ENCODE results near the gene BANF2. TPM values are rescaled to one million over a fixed set of nuclear protein-coding genes. Genes with fewer than 3 reads are reported as not detected.

BANF2 gene
- total and polyA plus RNA-seq, 4 donors, result not detected

- H3K4me3 ChIP-seq (ENCODE audit: low read depth, low read length), result no peak overlapping the region
- WGBS (ENCODE audit: insufficient coverage), result no CpG with 5 or more reads among the region's 3 CpGs
- H3K27ac ChIP-seq (ENCODE audit: low read depth, low read length), result no peak overlapping the region
- no peaks in the 10 kb centered on the region for H3K36me3 ChIP-seq (ENCODE audit: control insufficient read depth, insufficient read depth, low read length)
- no peak for DNase-seq (ENCODE audit: low read depth in 4 of 6, low spot score in 6 of 6)
- H3K27me3 ChIP-seq (ENCODE audit: control insufficient read depth, insufficient read depth, low read length), result no peaks in the 10 kb centered on the region
- H3K9me3 ChIP-seq (ENCODE audit: control insufficient read depth, insufficient read depth, low read length), result peaks cover 1% of the 10 kb centered on the region
- H3K4me1 ChIP-seq (ENCODE audit: control insufficient read depth, insufficient read depth, low read length), result peaks cover 3% of the 10 kb centered on the region
Observed at GRCh38 chr20:17738154-17738553, 38.4 kb downstream of the BANF2 start.

GRCh38 chr20:17741220-17741619 lies 41.5 kb downstream of the BANF2 start:
- WGBS (ENCODE audit: insufficient coverage), result 96% methylated on average over 5 of the region's 5 CpGs
- Histone ChIP-seq H3K36me3 (ENCODE audit: control insufficient read depth, insufficient read depth, low read length) (no peaks in the 10 kb centered on the region), H3K9me3 (ENCODE audit: control insufficient read depth, insufficient read depth, low read length) (peaks cover 1% of the 10 kb centered on the region), H3K4me3 (ENCODE audit: low read depth, low read length) (no peak overlapping the region), H3K27ac (ENCODE audit: low read depth, low read length) (no peak overlapping the region), H3K4me1 (ENCODE audit: control insufficient read depth, insufficient read depth, low read length) (no peaks in the 10 kb centered on the region), H3K27me3 (ENCODE audit: control insufficient read depth, insufficient read depth, low read length) (no peaks in the 10 kb centered on the region)
- DNase-seq (ENCODE audit: low read depth in 4 of 6, low spot score in 6 of 6), result no peak

GRCh38 chr20:17742731-17743130 lies 43.0 kb downstream of the BANF2 start:
- 63% methylated on average over 4 of the region's 4 CpGs for WGBS (ENCODE audit: insufficient coverage)
- H3K36me3 ChIP-seq (ENCODE audit: control insufficient read depth, insufficient read depth, low read length), result no peaks in the 10 kb centered on the region
- no peaks in the 10 kb centered on the region for H3K27me3 ChIP-seq (ENCODE audit: control insufficient read depth, insufficient read depth, low read length)
- H3K4me1 ChIP-seq (ENCODE audit: control insufficient read depth, insufficient read depth, low read length), result no peaks in the 10 kb centered on the region
- H3K27ac ChIP-seq (ENCODE audit: low read depth, low read length), result no peak overlapping the region
- H3K9me3 ChIP-seq (ENCODE audit: control insufficient read depth, insufficient read depth, low read length), result peaks cover under 1% of the 10 kb centered on the region
- no peak for DNase-seq (ENCODE audit: low read depth in 4 of 6, low spot score in 6 of 6)
- no peak overlapping the region for H3K4me3 ChIP-seq (ENCODE audit: low read depth, low read length)

DNA sequence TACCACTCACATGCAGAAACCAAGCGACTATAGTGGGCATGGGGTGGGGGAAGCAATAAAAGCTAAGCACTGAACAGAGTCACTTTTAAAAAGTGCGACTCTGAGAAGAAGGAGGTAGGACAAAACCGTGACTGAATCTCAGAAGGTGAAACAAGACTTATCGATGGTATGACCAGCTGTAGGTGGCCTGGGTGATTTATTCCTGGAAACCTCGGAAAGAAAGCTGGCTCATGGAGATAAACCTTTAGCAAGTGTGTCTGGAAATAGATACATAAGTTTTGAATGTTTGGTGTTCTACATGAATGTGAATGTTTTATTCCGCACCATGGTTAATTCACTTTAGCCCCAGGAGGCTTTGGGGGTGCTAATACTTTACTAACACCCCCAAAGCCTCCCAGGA lies 43.9 kb downstream of the BANF2 start:
- Histone ChIP-seq H3K27me3 (ENCODE audit: control insufficient read depth, insufficient read depth, low read length) (no peaks in the 10 kb centered on the region), H3K4me1 (ENCODE audit: control insufficient read depth, insufficient read depth, low read length) (no peaks in the 10 kb centered on the region)

DNA sequence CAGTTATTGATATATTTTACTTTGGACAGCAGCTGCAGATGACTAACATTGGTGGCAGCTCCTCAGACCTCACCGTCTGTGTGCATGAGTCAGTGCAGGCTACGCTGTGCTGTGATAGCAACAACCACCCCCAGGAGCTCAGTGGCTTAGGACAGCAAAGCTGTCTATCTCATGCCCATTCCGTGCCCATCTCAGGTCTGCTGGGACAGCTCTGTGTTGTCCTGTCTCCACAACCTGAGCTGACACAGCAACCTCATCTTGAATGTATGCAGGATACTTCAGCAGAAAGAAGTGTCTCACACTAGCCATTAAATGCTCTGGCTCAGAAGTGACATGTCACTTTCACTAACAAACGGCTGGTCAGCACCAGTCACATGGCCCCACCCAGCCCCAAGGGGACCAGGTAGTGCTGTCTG lies 47.7 kb downstream of the BANF2 start:
- Histone ChIP-seq H3K36me3 (ENCODE audit: control insufficient read depth, insufficient read depth, low read length) (no peaks in the 10 kb centered on the region), H3K9me3 (ENCODE audit: control insufficient read depth, insufficient read depth, low read length) (no peaks in the 10 kb centered on the region), H3K4me3 (ENCODE audit: low read depth, low read length) (no peak overlapping the region), H3K27ac (ENCODE audit: low read depth, low read length) (no peak overlapping the region), H3K27me3 (ENCODE audit: control insufficient read depth, insufficient read depth, low read length) (no peaks in the 10 kb centered on the region), H3K4me1 (ENCODE audit: control insufficient read depth, insufficient read depth, low read length) (no peaks in the 10 kb centered on the region)
- DNase-seq (ENCODE audit: low read depth in 4 of 6, low spot score in 6 of 6), result no peak
- WGBS (ENCODE audit: insufficient coverage), result 79% methylated on average over 3 of the region's 4 CpGs

More for the DNA sequence above, 43.9 kb downstream of the BANF2 start:
- Histone ChIP-seq H3K4me3 (ENCODE audit: low read depth, low read length) (no peak overlapping the region), H3K9me3 (ENCODE audit: control insufficient read depth, insufficient read depth, low read length) (no peaks in the 10 kb centered on the region), H3K36me3 (ENCODE audit: control insufficient read depth, insufficient read depth, low read length) (no peaks in the 10 kb centered on the region), H3K27ac (ENCODE audit: low read depth, low read length) (no peak overlapping the region)
- 93% methylated on average over 4 of the region's 6 CpGs for WGBS (ENCODE audit: insufficient coverage)
- no peak for DNase-seq (ENCODE audit: low read depth in 4 of 6, low spot score in 6 of 6)

GRCh38 chr20:17748279-17748678 lies 48.5 kb downstream of the BANF2 start:
- H3K4me1 ChIP-seq (ENCODE audit: control insufficient read depth, insufficient read depth, low read length), result no peaks in the 10 kb centered on the region
- WGBS (ENCODE audit: insufficient coverage), result 69% methylated on average over 3 of the region's 5 CpGs
- no peak overlapping the region for H3K27ac ChIP-seq (ENCODE audit: low read depth, low read length)
- H3K27me3 ChIP-seq (ENCODE audit: control insufficient read depth, insufficient read depth, low read length), result no peaks in the 10 kb centered on the region
- no peaks in the 10 kb centered on the region for H3K36me3 ChIP-seq (ENCODE audit: control insufficient read depth, insufficient read depth, low read length)
- no peak for DNase-seq (ENCODE audit: low read depth in 4 of 6, low spot score in 6 of 6)
- no peak overlapping the region for H3K4me3 ChIP-seq (ENCODE audit: low read depth, low read length)
- no peaks in the 10 kb centered on the region for H3K9me3 ChIP-seq (ENCODE audit: control insufficient read depth, insufficient read depth, low read length)

GRCh38 chr20:17749626-17749977 lies 49.8 kb downstream of the BANF2 start:
- no peak overlapping the region for H3K27ac ChIP-seq (ENCODE audit: low read depth, low read length)
- WGBS (ENCODE audit: insufficient coverage), result 77% methylated on average over 3 of the region's 5 CpGs
- no peaks in the 10 kb centered on the region for H3K36me3 ChIP-seq (ENCODE audit: control insufficient read depth, insufficient read depth, low read length)
- H3K4me1 ChIP-seq (ENCODE audit: control insufficient read depth, insufficient read depth, low read length), result no peaks in the 10 kb centered on the region
- no peaks in the 10 kb centered on the region for H3K9me3 ChIP-seq (ENCODE audit: control insufficient read depth, insufficient read depth, low read length)
- no peak overlapping the region for H3K4me3 ChIP-seq (ENCODE audit: low read depth, low read length)
- no peaks in the 10 kb centered on the region for H3K27me3 ChIP-seq (ENCODE audit: control insufficient read depth, insufficient read depth, low read length)
- no peak for DNase-seq (ENCODE audit: low read depth in 4 of 6, low spot score in 6 of 6)

GRCh38 chr20:17749978-17750721 lies 50.4 kb downstream of the BANF2 start:
- H3K36me3 ChIP-seq (ENCODE audit: control insufficient read depth, insufficient read depth, low read length), result no peaks in the 10 kb centered on the region
- no peak overlapping the region for H3K4me3 ChIP-seq (ENCODE audit: low read depth, low read length)
- no peak overlapping the region for H3K27ac ChIP-seq (ENCODE audit: low read depth, low read length)
- no peak for DNase-seq (ENCODE audit: low read depth in 4 of 6, low spot score in 6 of 6)
- H3K27me3 ChIP-seq (ENCODE audit: control insufficient read depth, insufficient read depth, low read length), result no peaks in the 10 kb centered on the region
- WGBS (ENCODE audit: insufficient coverage), result 86% methylated on average over 14 of the region's 15 CpGs
- H3K4me1 ChIP-seq (ENCODE audit: control insufficient read depth, insufficient read depth, low read length), result no peaks in the 10 kb centered on the region
- no peaks in the 10 kb centered on the region for H3K9me3 ChIP-seq (ENCODE audit: control insufficient read depth, insufficient read depth, low read length)

GRCh38 chr20:17750722-17751045 lies 50.9 kb downstream of the BANF2 start:
- Histone ChIP-seq H3K4me3 (ENCODE audit: low read depth, low read length) (no peak overlapping the region), H3K4me1 (ENCODE audit: control insufficient read depth, insufficient read depth, low read length) (no peaks in the 10 kb centered on the region), H3K27ac (ENCODE audit: low read depth, low read length) (no peak overlapping the region), H3K27me3 (ENCODE audit: control insufficient read depth, insufficient read depth, low read length) (no peaks in the 10 kb centered on the region), H3K36me3 (ENCODE audit: control insufficient read depth, insufficient read depth, low read length) (no peaks in the 10 kb centered on the region), H3K9me3 (ENCODE audit: control insufficient read depth, insufficient read depth, low read length) (no peaks in the 10 kb centered on the region)
- WGBS (ENCODE audit: insufficient coverage), result 63% methylated on average over 1 of the region's 2 CpGs
- DNase-seq (ENCODE audit: low read depth in 4 of 6, low spot score in 6 of 6), result no peak

DNA sequence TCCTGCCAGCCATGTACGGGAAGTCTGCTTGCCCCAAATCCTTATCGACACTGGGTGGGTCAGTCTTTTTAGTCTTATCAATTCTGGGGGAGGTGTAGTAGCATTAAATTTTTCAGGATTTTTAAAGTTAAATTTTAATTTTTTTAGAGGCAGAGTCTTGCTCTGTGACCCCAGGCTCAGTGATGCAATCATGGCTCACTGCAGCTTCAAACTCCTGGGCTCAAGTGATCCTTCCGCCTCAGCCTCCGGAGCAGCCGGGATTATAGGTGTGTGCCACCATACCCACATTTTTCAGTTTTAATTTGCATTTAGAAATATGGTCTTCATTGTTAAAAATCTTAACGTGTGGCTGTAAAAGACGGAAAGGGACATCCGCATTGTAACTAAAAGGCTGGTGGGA lies 51.9 kb downstream of the BANF2 start:
- 71% methylated on average over 3 of the region's 8 CpGs for WGBS (ENCODE audit: insufficient coverage)
- no peak for DNase-seq (ENCODE audit: low read depth in 4 of 6, low spot score in 6 of 6)
- H3K36me3 ChIP-seq (ENCODE audit: control insufficient read depth, insufficient read depth, low read length), result no peaks in the 10 kb centered on the region
- H3K4me3 ChIP-seq (ENCODE audit: low read depth, low read length), result no peak overlapping the region
- no peak overlapping the region for H3K27ac ChIP-seq (ENCODE audit: low read depth, low read length)
- no peaks in the 10 kb centered on the region for H3K4me1 ChIP-seq (ENCODE audit: control insufficient read depth, insufficient read depth, low read length)
- no peaks in the 10 kb centered on the region for H3K27me3 ChIP-seq (ENCODE audit: control insufficient read depth, insufficient read depth, low read length)
- no peaks in the 10 kb centered on the region for H3K9me3 ChIP-seq (ENCODE audit: control insufficient read depth, insufficient read depth, low read length)

Data from spinal cord (tissue), 10 donors.